ENCODE data around the gene MRPL45.

The MRPL45 gene

DNA sequence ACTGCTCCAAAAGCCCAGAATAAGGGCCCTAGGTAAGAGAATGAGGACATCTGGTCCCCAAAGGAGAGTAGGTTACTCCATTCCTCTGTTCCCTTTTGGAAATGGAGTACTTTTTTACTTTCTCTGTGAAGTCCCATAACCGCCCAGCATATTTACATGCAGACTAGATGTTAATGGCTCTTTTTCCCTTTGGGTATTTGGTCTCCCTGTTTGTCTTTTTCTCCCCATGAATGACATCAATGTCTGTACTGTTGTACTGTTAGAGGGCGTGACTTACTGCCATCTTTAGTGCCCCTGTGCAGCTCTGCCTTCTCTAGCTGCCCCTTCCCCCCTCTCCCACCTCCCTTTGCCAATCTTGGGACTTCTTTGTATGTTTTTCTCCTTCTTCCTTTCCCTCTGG is 27.8 kb downstream of the MRPL45 start:
- ChIA-PET POLR2A (no interaction called here), CTCF (interaction anchor here (0.9 to 7.2 kb wide), 4 partner anchors 9 to 90 kb away, joined by 3 to 72 read pairs (median 19); no protein-coding TSS in a partner anchor)
- TF ChIP-seq, protein P1, sequence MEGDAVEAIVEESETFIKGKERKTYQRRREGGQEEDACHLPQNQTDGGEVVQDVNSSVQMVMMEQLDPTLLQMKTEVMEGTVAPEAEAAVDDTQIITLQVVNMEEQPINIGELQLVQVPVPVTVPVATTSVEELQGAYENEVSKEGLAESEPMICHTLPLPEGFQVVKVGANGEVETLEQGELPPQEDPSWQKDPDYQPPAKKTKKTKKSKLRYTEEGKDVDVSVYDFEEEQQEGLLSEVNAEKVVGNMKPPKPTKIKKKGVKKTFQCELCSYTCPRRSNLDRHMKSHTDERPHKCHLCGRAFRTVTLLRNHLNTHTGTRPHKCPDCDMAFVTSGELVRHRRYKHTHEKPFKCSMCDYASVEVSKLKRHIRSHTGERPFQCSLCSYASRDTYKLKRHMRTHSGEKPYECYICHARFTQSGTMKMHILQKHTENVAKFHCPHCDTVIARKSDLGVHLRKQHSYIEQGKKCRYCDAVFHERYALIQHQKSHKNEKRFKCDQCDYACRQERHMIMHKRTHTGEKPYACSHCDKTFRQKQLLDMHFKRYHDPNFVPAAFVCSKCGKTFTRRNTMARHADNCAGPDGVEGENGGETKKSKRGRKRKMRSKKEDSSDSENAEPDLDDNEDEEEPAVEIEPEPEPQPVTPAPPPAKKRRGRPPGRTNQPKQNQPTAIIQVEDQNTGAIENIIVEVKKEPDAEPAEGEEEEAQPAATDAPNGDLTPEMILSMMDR (IDR thresholded peaks at IDR 0.05; ENCODE audit: control extremely low read depth, extremely low read depth, low read depth, missing control alignments): no peak
- no peak for DNase-seq (ENCODE audit: extremely low spot score)

DNA sequence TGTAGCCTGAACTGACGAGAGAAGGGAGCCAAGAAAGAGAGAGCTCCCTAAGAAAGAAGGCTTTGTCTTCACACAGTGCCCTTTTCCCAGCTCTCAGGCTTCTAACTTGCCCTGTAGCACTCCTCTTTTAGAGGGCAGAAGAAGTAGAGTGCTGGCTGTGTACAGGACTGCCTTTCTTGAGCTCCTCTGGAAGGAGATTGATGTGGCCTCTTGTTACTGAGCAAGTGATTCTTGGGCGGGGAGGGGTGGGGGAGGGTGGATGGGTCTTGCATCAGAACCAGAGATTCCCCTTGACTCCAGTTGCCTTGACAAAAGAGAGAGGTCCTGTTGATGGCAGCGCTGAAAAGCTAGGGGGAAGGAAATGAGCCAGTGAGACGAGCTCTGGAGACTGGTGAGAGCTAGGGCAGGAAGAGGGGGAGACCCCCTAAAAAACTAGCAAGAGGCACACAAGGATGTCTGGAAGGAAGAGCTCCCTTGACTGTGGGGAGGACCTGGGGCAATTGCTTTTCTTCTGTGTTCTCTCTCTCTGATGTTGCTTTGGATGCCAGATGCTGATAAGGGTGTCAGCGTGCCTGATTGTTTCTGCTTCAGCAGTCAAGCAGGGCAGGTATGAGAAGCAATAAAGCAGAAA is 28.4 kb downstream of the MRPL45 start:
- no peak for DNase-seq (ENCODE audit: extremely low spot score)
- TF ChIP-seq, protein P1 (IDR thresholded peaks at IDR 0.05; ENCODE audit: control extremely low read depth, extremely low read depth, low read depth, missing control alignments): no peak
- ChIA-PET POLR2A (no interaction called here), CTCF (interaction anchor here (1.1 to 7.2 kb wide), 4 partner anchors 8 to 89 kb away, joined by 4 to 72 read pairs (median 20); no protein-coding TSS in a partner anchor)

DNA sequence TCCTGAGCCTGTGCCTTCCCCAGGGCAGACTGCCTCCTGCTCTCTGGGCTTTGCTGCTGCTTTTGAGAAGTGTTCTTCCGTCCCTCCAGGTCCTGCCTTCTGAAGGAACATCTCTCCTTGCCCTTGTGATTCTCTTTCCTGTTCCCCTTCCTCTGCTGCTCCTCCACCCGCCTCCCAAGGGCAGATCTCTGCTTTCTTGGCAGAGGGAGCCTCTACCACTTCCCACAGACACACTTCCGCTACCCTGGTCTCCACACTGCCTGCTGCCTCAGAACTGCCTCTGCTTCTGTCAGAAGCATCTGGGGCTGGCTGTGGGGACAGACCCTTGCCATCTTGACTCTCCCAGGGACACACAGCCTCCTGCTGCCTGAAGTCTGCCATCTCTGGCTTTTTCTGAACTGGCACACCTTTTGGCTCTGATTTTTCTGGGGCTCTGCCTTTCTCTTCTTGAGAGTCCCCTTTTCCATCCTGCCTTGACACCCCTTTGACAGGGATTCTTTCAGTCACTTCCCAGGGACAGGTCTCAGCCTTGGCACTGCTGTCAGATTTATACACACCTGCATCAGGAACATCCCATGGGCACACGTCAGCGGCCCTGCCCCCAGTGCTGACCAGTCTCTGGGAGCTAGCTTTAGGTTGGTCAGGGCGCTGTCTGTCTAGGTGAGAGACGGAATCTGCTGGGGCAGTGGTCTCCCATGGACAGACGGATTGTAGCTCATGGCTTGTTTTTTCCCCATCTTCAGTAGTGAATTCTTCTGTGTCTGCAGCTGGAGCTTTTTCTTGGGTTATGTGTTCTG is 30.2 kb downstream of the MRPL45 start:
- TF ChIP-seq, protein P1 (IDR thresholded peaks at IDR 0.05; ENCODE audit: control extremely low read depth, extremely low read depth, low read depth, missing control alignments): no peak
- ChIA-PET CTCF (interaction anchor here (1.0 to 9.8 kb wide), 5 partner anchors 9 to 87 kb away, joined by 3 to 99 read pairs (median 6); partner anchors contain the start of gene SOCS7), POLR2A (no interaction called here)
- DNase-seq (ENCODE audit: extremely low spot score): no peak

DNA sequence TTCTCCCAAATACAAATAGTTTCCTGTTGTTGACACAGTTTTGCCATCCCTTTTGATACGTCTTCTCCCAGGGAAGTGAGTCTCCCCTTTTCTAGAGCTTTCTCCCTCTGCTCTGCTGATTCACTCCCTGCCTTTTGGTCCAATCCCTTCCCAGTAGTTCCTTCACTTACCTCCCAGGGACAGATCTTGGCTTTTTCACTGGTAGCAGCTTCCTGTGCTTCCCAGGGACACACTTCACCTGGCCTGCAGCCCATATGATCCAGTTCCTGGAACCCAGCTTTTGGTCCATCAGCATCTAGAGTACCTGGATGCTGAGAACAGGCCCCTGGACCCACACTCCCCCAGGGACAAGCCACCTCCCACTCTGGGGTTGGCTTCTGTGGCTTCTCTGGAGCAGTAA is 31.0 kb downstream of the MRPL45 start:
- TF ChIP-seq, protein P1 (IDR thresholded peaks at IDR 0.05; ENCODE audit: control extremely low read depth, extremely low read depth, low read depth, missing control alignments): no peak
- POLR2A ChIA-PET: interaction anchor here (0.6 kb wide), 1 partner anchor 48 kb away, joined by 5 read pairs; no protein-coding TSS in a partner anchor
- CTCF ChIA-PET: interaction anchor here (1.0 to 9.8 kb wide), 2 partner anchors 12 to 23 kb away, joined by 3 to 99 read pairs; partner anchors contain the start of gene SOCS7
- DNase-seq (ENCODE audit: extremely low spot score): no peak

DNA sequence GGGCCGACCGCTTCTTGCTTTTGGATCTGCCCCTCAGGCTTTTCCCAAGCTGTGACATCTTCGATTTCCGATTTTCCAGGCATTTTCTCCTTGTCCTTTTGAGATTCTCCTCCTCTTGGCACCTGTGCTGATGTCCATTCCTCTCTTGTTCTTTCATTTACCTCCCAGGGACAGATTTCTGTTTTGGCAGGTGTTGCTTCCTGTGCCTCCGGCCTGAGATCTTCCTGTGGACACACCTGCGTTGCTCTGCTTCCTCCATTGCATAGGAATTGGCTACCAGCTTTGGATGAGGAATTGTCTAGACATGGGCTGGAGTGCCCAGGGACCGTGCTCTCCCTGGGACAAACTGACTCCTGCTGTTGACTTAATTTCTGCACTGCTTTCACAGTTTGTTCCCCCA is 31.7 kb downstream of the MRPL45 start:
- CTCF ChIA-PET: interaction anchor here (9.8 kb wide), 1 partner anchor 22 kb away, joined by 99 read pairs; the partner anchor contains the start of gene SOCS7
- POLR2A ChIA-PET: interaction anchor here (0.6 kb wide), 1 partner anchor 48 kb away, joined by 5 read pairs; no protein-coding TSS in a partner anchor
- DNase-seq (ENCODE audit: extremely low spot score): no peak
- TF ChIP-seq, protein P1 (IDR thresholded peaks at IDR 0.05; ENCODE audit: control extremely low read depth, extremely low read depth, low read depth, missing control alignments): no peak

DNA sequence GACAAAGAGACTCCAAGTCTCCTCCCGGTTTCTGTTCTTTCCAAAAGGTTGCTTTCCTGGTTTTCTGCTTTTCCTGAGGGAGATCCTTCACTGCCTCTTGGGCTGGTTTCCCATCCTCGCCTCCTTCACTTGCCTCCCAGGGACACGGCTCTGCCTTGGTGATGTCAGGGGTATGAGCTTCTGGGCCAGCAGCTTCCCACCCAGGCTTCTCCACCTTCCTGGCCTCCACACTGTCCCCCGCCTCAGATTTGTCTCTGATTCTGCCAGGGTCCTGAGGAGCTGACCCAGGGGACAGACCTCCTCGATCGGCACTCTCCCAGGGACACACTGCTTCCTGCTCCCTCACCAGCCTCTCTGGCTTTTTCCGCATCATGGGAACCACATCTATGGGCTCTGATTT is 32.3 kb downstream of the MRPL45 start:
- POLR2A ChIA-PET: no interaction called here
- TF ChIP-seq, protein P1 (IDR thresholded peaks at IDR 0.05; ENCODE audit: control extremely low read depth, extremely low read depth, low read depth, missing control alignments): no peak
- CTCF ChIA-PET: interaction anchor here (9.8 kb wide), 1 partner anchor 22 kb away, joined by 99 read pairs; the partner anchor contains the start of gene SOCS7
- no peak for DNase-seq (ENCODE audit: extremely low spot score)
